GM12878 (cell line): ENCODE results near the gene C3orf33. TPM values are rescaled to one million over a fixed set of nuclear protein-coding genes. Genes with fewer than 3 reads are reported as not detected.

Experiments
- CBFB ChIP-seq: IDR thresholded peaks from 2 replicates; pipeline ENCODE4 v1.6.1; 2016; ENCODE audit warnings: antibody characterized with exemption, low read depth
- ETV6 ChIP-seq, 2 experiments: fragments of 450-650 bp in 1 of 2; IDR thresholded peaks in 1 of 2; conservative IDR thresholded peaks in 1 of 2; 2 replicates each; pipeline ENCODE4 v1.6.1; 2014; ENCODE audit warnings: antibody characterized with exemption in 1 of 2, borderline replicate concordance in 1 of 2, low read depth in 1 of 2, mild to moderate bottlenecking in 1 of 2, moderate library complexity in 1 of 2
- FOXK2 ChIP-seq: fragments of 450-650 bp; IDR thresholded peaks from 2 replicates; pipeline ENCODE4 v1.6.1; 2017; ENCODE audit warnings: mild to moderate bottlenecking, moderate library complexity
- HCFC1 ChIP-seq: fragments of 150-350 bp; IDR thresholded peaks from 2 replicates; pipeline ENCODE4 v1.6.1; 2014; ENCODE audit warnings: low read length
- IRF4 ChIP-seq: IDR thresholded peaks from 2 replicates; pipeline ENCODE4 v1.6.1; 2011; ENCODE audit warnings: low read depth, low read length
- JUNB ChIP-seq: IDR thresholded peaks from 2 replicates; pipeline ENCODE4 v1.6.1; 2016; ENCODE audit warnings: antibody characterized with exemption, mild to moderate bottlenecking
- MEF2A ChIP-seq: IDR thresholded peaks from 2 replicates; pipeline ENCODE4 v1.6.1; 2011; ENCODE audit warnings: low read depth, mild to moderate bottlenecking, low read length, moderate library complexity; ENCODE audit not compliant: insufficient read depth
- MXI1 ChIP-seq: fragments of 150-350 bp; IDR thresholded peaks from 2 replicates; pipeline ENCODE4 v1.6.1; 2011; ENCODE audit warnings: low read depth, mild to moderate bottlenecking, inconsistent platforms, low read length, improper control_type of control experiment
- NBN ChIP-seq: fragments of 450-650 bp; IDR thresholded peaks from 2 replicates; pipeline ENCODE4 v1.6.1; 2016
- NFYA ChIP-seq: IDR thresholded peaks from 2 replicates; pipeline ENCODE4 v1.6.1; 2011; ENCODE audit warnings: low read depth, mild to moderate bottlenecking, low read length, improper control_type of control experiment, borderline replicate concordance
- NR2C1 ChIP-seq: fragments of 450-650 bp; IDR thresholded peaks from 2 replicates; pipeline ENCODE4 v1.6.1; 2017; ENCODE audit warnings: antibody characterized with exemption, mild to moderate bottlenecking, moderate library complexity
- PAX5 ChIP-seq: IDR thresholded peaks from 2 replicates; pipeline ENCODE4 v1.6.1; 2011; ENCODE audit warnings: low read depth, low read length, borderline replicate concordance
- POLR2AphosphoS2 ChIP-seq: IDR thresholded peaks from 2 replicates; pipeline ENCODE4 v1.6.1; 2011; ENCODE audit warnings: low read depth, mild to moderate bottlenecking, low read length, improper control_type of control experiment, moderate library complexity
- RBBP5 ChIP-seq: fragments of 200-600 bp; sonication (generic); conservative IDR thresholded peaks from 2 replicates; pipeline ENCODE4 v1.6.1; 2016
- RCOR1 ChIP-seq: conservative IDR thresholded peaks from 2 replicates; pipeline ENCODE4 v1.6.1; 2012; ENCODE audit warnings: low read depth, low read length, improper control_type of control experiment
- RELA ChIP-seq: fragments of 450-650 bp; IDR thresholded peaks from 2 replicates; pipeline ENCODE4 v1.8.0; 2014; ENCODE audit warnings: borderline replicate concordance; ENCODE audit not compliant: partially characterized antibody
- SIN3A ChIP-seq: IDR thresholded peaks from 2 replicates; pipeline ENCODE4 v1.6.1; 2012; ENCODE audit warnings: low read depth, low read length, improper control_type of control experiment
- SMAD1 ChIP-seq: fragments of 450-650 bp; IDR thresholded peaks from 2 replicates; pipeline ENCODE4 v1.6.1; 2018; ENCODE audit warnings: mild to moderate bottlenecking, low read depth; ENCODE audit not compliant: partially characterized antibody
- SRF ChIP-seq, 2 experiments: IDR thresholded peaks; 2 replicates each; pipeline ENCODE4 v1.6.1; 2011; ENCODE audit warnings: low read depth in 2 of 2, low read length in 2 of 2, mild to moderate bottlenecking in 1 of 2, moderate library complexity in 1 of 2
- STAT1 ChIP-seq: fragments of 450-650 bp; conservative IDR thresholded peaks from 2 replicates; pipeline ENCODE4 v1.6.1; 2014; ENCODE audit warnings: antibody characterized with exemption, mild to moderate bottlenecking
- TAF1 ChIP-seq: IDR thresholded peaks from 2 replicates; pipeline ENCODE4 v1.6.1; 2011; ENCODE audit warnings: mild to moderate bottlenecking, low read depth, low read length, borderline replicate concordance
- TARDBP ChIP-seq: IDR thresholded peaks from 2 replicates; pipeline ENCODE4 v1.6.1; 2016; ENCODE audit warnings: borderline replicate concordance
- TCF7 ChIP-seq: IDR thresholded peaks from 2 replicates; pipeline ENCODE4 v1.6.1; 2014; ENCODE audit warnings: antibody characterized with exemption, borderline replicate concordance
- ZNF592 ChIP-seq: fragments of 450-650 bp; IDR thresholded peaks from 2 replicates; pipeline ENCODE4 v1.6.1; 2017; ENCODE audit warnings: mild to moderate bottlenecking, moderate library complexity
- ZSCAN29 ChIP-seq: fragments of 450-650 bp; IDR thresholded peaks from 2 replicates; pipeline ENCODE4 v1.6.1; 2017; ENCODE audit warnings: mild to moderate bottlenecking, moderate library complexity
- polyA plus RNA-seq, 11 experiments: library from polyadenylated mRNA; depleted of rRNA in 4 of 11; unstranded in 6 of 11; stranded (reverse) in 5 of 11; fragments of >200 nt; fragmentation: Nextera tagmentation in 4 of 11; fragmentation: Illumina TruSeq in 1 of 11; extraction: Ambion mirVana in 4 of 11; extraction: Trizol in 1 of 11; gene quantifications; 1 replicate in 1 of 11; 2 replicates in 10 of 11; pipeline versions ENCODE4 v1.2.1 to v1.2.3, GENCODE V29; 2011 to 2016; ENCODE audit warnings: inconsistent platforms in 2 of 11, missing spikeins in 2 of 11, low read depth in 1 of 11
- total RNA-seq, 4 experiments: library from RNA; depleted of rRNA in 3 of 4; stranded (reverse); fragments of >200 nt in 3 of 4; fragmentation: Illumina TruSeq in 1 of 4; extraction: Trizol in 1 of 4; gene quantifications; 2 replicates each; pipeline versions ENCODE4 v1.2.1 to v1.2.3, GENCODE V29; 2013 to 2021
- TF ChIP-seq, protein P1 (sequence below): fragments of 450-650 bp; IDR thresholded peaks from 2 replicates; pipeline ENCODE4 v1.6.1; 2014; ENCODE audit warnings: mild to moderate bottlenecking

The C3orf33 gene
- total and polyA plus RNA-seq, 10 of the 15 experiments (the other 5 are each of a cell fraction or from before 2014, with no cell fraction given), result 0.35 to 1.7 (median 0.90) TPM

DNA sequence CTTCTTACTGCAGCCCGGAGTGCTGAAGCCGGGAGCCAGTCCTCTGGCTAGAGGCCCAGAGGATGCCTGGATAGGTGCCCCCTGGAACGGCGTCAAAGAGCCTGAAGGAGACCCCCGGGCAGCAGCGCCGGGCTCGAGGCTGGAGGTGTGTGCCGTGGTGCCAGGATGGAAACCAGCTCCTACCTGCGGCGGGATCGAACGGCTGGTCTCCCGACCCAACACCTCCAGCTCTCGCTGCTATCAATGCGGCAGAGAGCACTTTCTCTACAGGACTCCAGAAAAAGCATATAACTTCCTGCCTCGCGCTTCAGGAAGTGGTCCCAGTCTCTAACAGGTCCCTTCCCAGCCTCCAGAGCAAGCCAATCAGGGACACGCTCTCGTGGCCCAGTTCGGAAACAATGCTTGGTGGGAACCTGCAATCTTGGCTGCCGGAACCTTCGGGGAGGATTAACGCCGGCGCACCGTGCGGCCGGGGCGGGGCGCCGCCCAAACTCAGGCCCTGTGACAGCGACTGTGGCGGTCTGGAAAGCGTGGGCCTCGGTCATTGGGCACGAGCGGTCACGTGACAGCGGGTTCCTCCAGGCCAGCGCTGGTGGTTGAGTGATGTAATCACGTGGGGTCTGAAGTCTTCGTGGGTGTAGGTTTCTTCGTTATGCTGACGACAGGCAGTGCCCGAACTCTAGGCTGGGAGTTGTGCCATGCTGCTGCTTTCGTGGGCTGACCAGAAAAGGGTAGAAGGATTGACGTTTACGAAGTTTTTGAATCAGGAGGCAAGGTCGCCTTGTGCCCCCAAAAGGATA, 48.3 kb upstream of the C3orf33 start, which contains the start of gene SLC33A1 (continued):
- TF ChIP-seq ZSCAN29 (0 out of 2 replicates have a peak, but pooled peaks have one; percentile 53), IRF4 (peak; percentile 88), SIN3A (peak; percentile 94), TAF1 (peak; percentile 76), MEF2A (peak; percentile 79), RELA (peak; percentile 90), PAX5 (peak; percentile 60; the same call in 1 of the 2 replicates), RCOR1 (0 out of 2 replicates have a peak, but pooled peaks have one; percentile 67), ETV6 (conservative IDR thresholded peaks at IDR 0.05 in 1 of 2, IDR thresholded peaks at IDR 0.05 in 1 of 2; ENCODE audit: borderline replicate concordance in 1 of 2, low read depth in 1 of 2) (no peak), NR2C1 (peak; percentile 83), JUNB (no peak; the same call in 1 of the 2 replicates), CBFB (0 out of 2 replicates have a peak, but pooled peaks have one; percentile 82), HCFC1 (peak; percentile 89), TCF7 (peak; percentile 43; the same call in 1 of the 2 replicates), POLR2AphosphoS2 (peak; percentile 73; the same call in 1 of the 2 replicates), MXI1 (peak; percentile 96), NBN (peak; percentile 97), FOXK2 (peak; percentile 78), SMAD1 (peak; percentile 85), RBBP5 (no peak), SRF (IDR thresholded peaks at IDR 0.05; ENCODE audit: low read depth in 2 of 2, low read length in 2 of 2) (peak in 1 of 2 experiments; percentile 85; a peak in 2 of 4 replicates), STAT1 (0 out of 2 replicates have a peak, but pooled peaks have one; percentile 61), TARDBP (no peak; the same call in 1 of the 2 replicates), ZNF592 (0 out of 2 replicates have a peak, but pooled peaks have one; percentile 7), NFYA (no peak)
- TF ChIP-seq, protein P1, sequence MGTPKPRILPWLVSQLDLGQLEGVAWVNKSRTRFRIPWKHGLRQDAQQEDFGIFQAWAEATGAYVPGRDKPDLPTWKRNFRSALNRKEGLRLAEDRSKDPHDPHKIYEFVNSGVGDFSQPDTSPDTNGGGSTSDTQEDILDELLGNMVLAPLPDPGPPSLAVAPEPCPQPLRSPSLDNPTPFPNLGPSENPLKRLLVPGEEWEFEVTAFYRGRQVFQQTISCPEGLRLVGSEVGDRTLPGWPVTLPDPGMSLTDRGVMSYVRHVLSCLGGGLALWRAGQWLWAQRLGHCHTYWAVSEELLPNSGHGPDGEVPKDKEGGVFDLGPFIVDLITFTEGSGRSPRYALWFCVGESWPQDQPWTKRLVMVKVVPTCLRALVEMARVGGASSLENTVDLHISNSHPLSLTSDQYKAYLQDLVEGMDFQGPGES, result peak; percentile 77
